MM.1S (cell line): Measurements from ENCODE around the gene FAM131A.

ENCODE experiments used
- EZH2phosphoT487 ChIP-seq: fragments of 300-600 bp; sonication (generic); IDR thresholded peaks from 2 replicates; pipeline ENCODE4 v1.6.1; 2018; ENCODE audit warnings: antibody characterized with exemption, low read length
- TF ChIP-seq, protein P1 (sequence below): fragments of 300-600 bp; sonication (generic); IDR thresholded peaks from 2 replicates; pipeline ENCODE4 v1.5.1; 2016; ENCODE audit warnings: antibody characterized with exemption, low read length, mixed read lengths

GRCh38 chr3:184372296-184372821 lies 35.0 kb downstream of the FAM131A start:
- TF ChIP-seq, protein P1, sequence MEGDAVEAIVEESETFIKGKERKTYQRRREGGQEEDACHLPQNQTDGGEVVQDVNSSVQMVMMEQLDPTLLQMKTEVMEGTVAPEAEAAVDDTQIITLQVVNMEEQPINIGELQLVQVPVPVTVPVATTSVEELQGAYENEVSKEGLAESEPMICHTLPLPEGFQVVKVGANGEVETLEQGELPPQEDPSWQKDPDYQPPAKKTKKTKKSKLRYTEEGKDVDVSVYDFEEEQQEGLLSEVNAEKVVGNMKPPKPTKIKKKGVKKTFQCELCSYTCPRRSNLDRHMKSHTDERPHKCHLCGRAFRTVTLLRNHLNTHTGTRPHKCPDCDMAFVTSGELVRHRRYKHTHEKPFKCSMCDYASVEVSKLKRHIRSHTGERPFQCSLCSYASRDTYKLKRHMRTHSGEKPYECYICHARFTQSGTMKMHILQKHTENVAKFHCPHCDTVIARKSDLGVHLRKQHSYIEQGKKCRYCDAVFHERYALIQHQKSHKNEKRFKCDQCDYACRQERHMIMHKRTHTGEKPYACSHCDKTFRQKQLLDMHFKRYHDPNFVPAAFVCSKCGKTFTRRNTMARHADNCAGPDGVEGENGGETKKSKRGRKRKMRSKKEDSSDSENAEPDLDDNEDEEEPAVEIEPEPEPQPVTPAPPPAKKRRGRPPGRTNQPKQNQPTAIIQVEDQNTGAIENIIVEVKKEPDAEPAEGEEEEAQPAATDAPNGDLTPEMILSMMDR: no peak
- no peak for TF ChIP-seq EZH2phosphoT487
